Islet of Langerhans (tissue), 1 donor: ENCODE data around the gene PREX1.
"Not testable (repeated sequence)": the region's sequence is repeated elsewhere in the genome, so short reads cannot be mapped to it uniquely, and the experiment has no call there.

ENCODE experiments used
- FAIRE-seq: peaks from one replicate; lab custom pipeline; 2011; peaks lifted over from hg19 to GRCh38; lab: Jason Lieb, UNC

Gene PREX1

GRCh38 chr20:48846516-48847492 lies 19.0 kb upstream of the PREX1 start:
- no peak for FAIRE-seq

- FAIRE-seq: no peak
Measured at GRCh38 chr20:48845721-48846306, 18.0 kb upstream of the PREX1 start.

- FAIRE-seq: no peak
Measured at GRCh38 chr20:48844996-48845395, 17.2 kb upstream of the PREX1 start.

GRCh38 chr20:48843896-48844295 lies 16.1 kb upstream of the PREX1 start:
- FAIRE-seq: not testable (repeated sequence)

- no peak for FAIRE-seq
Measured at GRCh38 chr20:48843057-48843806, 15.4 kb upstream of the PREX1 start.

- FAIRE-seq: no peak
Measured at GRCh38 chr20:48841875-48842529, 14.2 kb upstream of the PREX1 start.

GRCh38 chr20:48841196-48841874 lies 13.5 kb upstream of the PREX1 start:
- FAIRE-seq: no peak

GRCh38 chr20:48839154-48839917 lies 11.5 kb upstream of the PREX1 start:
- no peak for FAIRE-seq

GRCh38 chr20:48837014-48837413 lies 9.2 kb upstream of the PREX1 start:
- FAIRE-seq: no peak

- FAIRE-seq: no peak
Measured at GRCh38 chr20:48835390-48835789, 7.6 kb upstream of the PREX1 start.

- no peak for FAIRE-seq
Measured at GRCh38 chr20:48834278-48834677, 6.5 kb upstream of the PREX1 start.

GRCh38 chr20:48832405-48832730 lies 4.6 kb upstream of the PREX1 start:
- no peak for FAIRE-seq

- no peak for FAIRE-seq
Measured at GRCh38 chr20:48831718-48832404, 4.1 kb upstream of the PREX1 start.

- FAIRE-seq: no peak
Measured at GRCh38 chr20:48830826-48831318, 3.1 kb upstream of the PREX1 start.

GRCh38 chr20:48829940-48830339 lies 2.1 kb upstream of the PREX1 start:
- no peak for FAIRE-seq

GRCh38 chr20:48828734-48829460 lies 1.1 kb upstream of the PREX1 start:
- FAIRE-seq: no peak

- FAIRE-seq: no peak
Measured at GRCh38 chr20:48826883-48827771, 672 bp downstream of the PREX1 start.

GRCh38 chr20:48826480-48826879 lies 1.3 kb downstream of the PREX1 start:
- FAIRE-seq: not testable (repeated sequence)

GRCh38 chr20:48826069-48826468 lies 1.7 kb downstream of the PREX1 start:
- no peak for FAIRE-seq
